ENCODE measurements around the gene ATP5F1A. TPM values are rescaled to one million over a fixed set of nuclear protein-coding genes. Genes with fewer than 3 reads are reported as not detected.
A peak's percentile ranks its signal among the peaks of the same experiment; 100 is the strongest.

ATP5F1A gene
- total RNA-seq, 6 donors from 2014 or later = 144 to 350 (median 266) TPM

- H3K4me3 ChIP-seq = no peak overlapping the region
- H3K9me3 ChIP-seq = no peaks in the 10 kb centered on the region
- no peak for TF ChIP-seq CTCF (IDR thresholded peaks at IDR 0.05)
- WGBS, 2 donors = 92 to 94% methylated on average over 5 of the region's 5 CpGs
- H3K27ac ChIP-seq = no peak overlapping the region
- no peaks in the 10 kb centered on the region for H3K27me3 ChIP-seq
- H3K36me3 ChIP-seq = peaks cover 0 to 24% (median 2%) of the 10 kb centered on the region in 4 donors
- no peak for DNase-seq
- H3K4me1 ChIP-seq = peaks cover 0 to 11% (median 10%) of the 10 kb centered on the region in 4 donors
- ATAC-seq (ENCODE audit: low FRiP score in 2 of 2) = no peak
These were observed 11.3 kb upstream of the ATP5F1A start for GRCh38 chr18:46109386-46109785.

GRCh38 chr18:46104128-46104911 is 6.2 kb upstream of the ATP5F1A start, which contains the start of gene HAUS1:
TSS of gene HAUS1 (plus strand) at chr18:46104385. CDS start at chr18:46104412, 27 bp downstream.
- H3K36me3 ChIP-seq = peaks cover 0 to 10% (median 0%) of the 10 kb centered on the region in 4 donors
- WGBS, 2 donors = 0 to 1% methylated on average over 47 to 57 of the region's 57 CpGs
- H3K4me3 ChIP-seq = peak within 1 kb of the TSS; percentile 71 to 95 (median 84)
- peak within 1 kb of the TSS; percentile 80 to 86 (median 82) for H3K27ac ChIP-seq
- H3K4me1 ChIP-seq = peaks cover 6 to 16% (median 13%) of the 10 kb centered on the region in 4 donors
- peak in 3 of 4 donors; percentile 53 to 79 (median 77) for TF ChIP-seq POLR2A (IDR thresholded peaks at IDR 0.05)
- TF ChIP-seq POLR2AphosphoS5 (IDR thresholded peaks at IDR 0.05) = peak; percentile 45 to 77
- no peak for TF ChIP-seq EP300 (IDR thresholded peaks at IDR 0.05)
- peak in 1 of 6 experiments; percentile 12 for TF ChIP-seq CTCF (IDR thresholded peaks at IDR 0.05)
- ATAC-seq (ENCODE audit: low FRiP score in 2 of 2) = peak; percentile 96 to 99
- no peaks in the 10 kb centered on the region for H3K9me3 ChIP-seq
- peak; percentile 94 to 97 for DNase-seq
- no peaks in the 10 kb centered on the region for H3K27me3 ChIP-seq

- H3K4me3 ChIP-seq = no peak overlapping the region
- TF ChIP-seq EP300 (IDR thresholded peaks at IDR 0.05) (no peak), POLR2AphosphoS5 (IDR thresholded peaks at IDR 0.05) (no peak), CTCF (IDR thresholded peaks at IDR 0.05) (no peak), POLR2A (IDR thresholded peaks at IDR 0.05) (no peak)
- H3K27me3 ChIP-seq = no peaks in the 10 kb centered on the region
- peaks cover 28 to 38% (median 31%) of the 10 kb centered on the region in 4 donors for H3K4me1 ChIP-seq
- no peak for DNase-seq
- H3K9me3 ChIP-seq = no peaks in the 10 kb centered on the region
- H3K36me3 ChIP-seq = peaks cover 0 to 4% (median 0%) of the 10 kb centered on the region in 4 donors
- WGBS, 2 donors = 85 to 94% methylated on average over 8 of the region's 8 CpGs
- H3K27ac ChIP-seq = no peak overlapping the region
- no peak for ATAC-seq (ENCODE audit: low FRiP score in 2 of 2)
These were observed 1.4 kb upstream of the ATP5F1A start for GRCh38 chr18:46099463-46099862.

GRCh38 chr18:46098616-46098933 is 479 bp upstream of the ATP5F1A start:
- ATAC-seq (ENCODE audit: low FRiP score in 2 of 2) = no peak
- TF ChIP-seq POLR2A (IDR thresholded peaks at IDR 0.05) = no peak
- TF ChIP-seq CTCF (IDR thresholded peaks at IDR 0.05) = no peak
- no peak for TF ChIP-seq EP300 (IDR thresholded peaks at IDR 0.05)
- no peak for TF ChIP-seq POLR2AphosphoS5 (IDR thresholded peaks at IDR 0.05)
- H3K4me3 ChIP-seq = peak overlapping the region in 3 of 4 donors; percentile 67 to 82 (median 77)
- H3K4me1 ChIP-seq = peaks cover 26 to 38% (median 31%) of the 10 kb centered on the region in 4 donors
- H3K27ac ChIP-seq = peak overlapping the region; percentile 84 to 94 (median 88)
- H3K36me3 ChIP-seq = peaks cover 0 to 13% (median 4%) of the 10 kb centered on the region in 4 donors
- 30 to 50% methylated on average over 8 to 16 of the region's 16 CpGs for WGBS, 2 donors
- H3K9me3 ChIP-seq = no peaks in the 10 kb centered on the region
- DNase-seq = no peak
- H3K27me3 ChIP-seq = no peaks in the 10 kb centered on the region

All from upper lobe of left lung (tissue), 6 donors.